Liver (tissue), 3 donors: ENCODE measurements around the gene SLX9.

Experiments
- ATF3 ChIP-seq: IDR thresholded peaks from 2 replicates; pipeline ENCODE4 v1.6.1; 2016; ENCODE audit warnings: antibody characterized with exemption
- RXRA ChIP-seq, 2 donors: IDR thresholded peaks; 2 replicates each; pipeline ENCODE4 v1.6.1; 2017 to 2018; ENCODE audit warnings: antibody characterized with exemption in 2 of 2, mild to moderate bottlenecking in 1 of 2
- SP1 ChIP-seq: IDR thresholded peaks from 2 replicates; pipeline ENCODE4 v1.6.1; 2018; ENCODE audit warnings: antibody characterized with exemption, mild to moderate bottlenecking
- TF ChIP-seq, protein P1 (sequence below): fragments of 150-350 bp; IDR thresholded peaks from 2 replicates; pipeline ENCODE4 v1.5.1; 2017; ENCODE audit warnings: improper control_type of control experiment, low read depth, low read length; ENCODE audit not compliant: missing input control
- TF ChIP-seq, protein P2 (sequence below): IDR thresholded peaks from 2 replicates; pipeline ENCODE4 v1.6.1; 2016; ENCODE audit warnings: antibody characterized with exemption
- donor health status: healthy.
- donor health status: healthy.

GRCh38 chr21:44926331-44927101, 13.3 kb upstream of the SLX9 start:
- TF ChIP-seq, protein P1, sequence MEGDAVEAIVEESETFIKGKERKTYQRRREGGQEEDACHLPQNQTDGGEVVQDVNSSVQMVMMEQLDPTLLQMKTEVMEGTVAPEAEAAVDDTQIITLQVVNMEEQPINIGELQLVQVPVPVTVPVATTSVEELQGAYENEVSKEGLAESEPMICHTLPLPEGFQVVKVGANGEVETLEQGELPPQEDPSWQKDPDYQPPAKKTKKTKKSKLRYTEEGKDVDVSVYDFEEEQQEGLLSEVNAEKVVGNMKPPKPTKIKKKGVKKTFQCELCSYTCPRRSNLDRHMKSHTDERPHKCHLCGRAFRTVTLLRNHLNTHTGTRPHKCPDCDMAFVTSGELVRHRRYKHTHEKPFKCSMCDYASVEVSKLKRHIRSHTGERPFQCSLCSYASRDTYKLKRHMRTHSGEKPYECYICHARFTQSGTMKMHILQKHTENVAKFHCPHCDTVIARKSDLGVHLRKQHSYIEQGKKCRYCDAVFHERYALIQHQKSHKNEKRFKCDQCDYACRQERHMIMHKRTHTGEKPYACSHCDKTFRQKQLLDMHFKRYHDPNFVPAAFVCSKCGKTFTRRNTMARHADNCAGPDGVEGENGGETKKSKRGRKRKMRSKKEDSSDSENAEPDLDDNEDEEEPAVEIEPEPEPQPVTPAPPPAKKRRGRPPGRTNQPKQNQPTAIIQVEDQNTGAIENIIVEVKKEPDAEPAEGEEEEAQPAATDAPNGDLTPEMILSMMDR: no peak
- no peak for TF ChIP-seq ATF3
- no peak for TF ChIP-seq SP1
- TF ChIP-seq RXRA (IDR thresholded peaks at IDR 0.05): no peak
- TF ChIP-seq, protein P2, sequence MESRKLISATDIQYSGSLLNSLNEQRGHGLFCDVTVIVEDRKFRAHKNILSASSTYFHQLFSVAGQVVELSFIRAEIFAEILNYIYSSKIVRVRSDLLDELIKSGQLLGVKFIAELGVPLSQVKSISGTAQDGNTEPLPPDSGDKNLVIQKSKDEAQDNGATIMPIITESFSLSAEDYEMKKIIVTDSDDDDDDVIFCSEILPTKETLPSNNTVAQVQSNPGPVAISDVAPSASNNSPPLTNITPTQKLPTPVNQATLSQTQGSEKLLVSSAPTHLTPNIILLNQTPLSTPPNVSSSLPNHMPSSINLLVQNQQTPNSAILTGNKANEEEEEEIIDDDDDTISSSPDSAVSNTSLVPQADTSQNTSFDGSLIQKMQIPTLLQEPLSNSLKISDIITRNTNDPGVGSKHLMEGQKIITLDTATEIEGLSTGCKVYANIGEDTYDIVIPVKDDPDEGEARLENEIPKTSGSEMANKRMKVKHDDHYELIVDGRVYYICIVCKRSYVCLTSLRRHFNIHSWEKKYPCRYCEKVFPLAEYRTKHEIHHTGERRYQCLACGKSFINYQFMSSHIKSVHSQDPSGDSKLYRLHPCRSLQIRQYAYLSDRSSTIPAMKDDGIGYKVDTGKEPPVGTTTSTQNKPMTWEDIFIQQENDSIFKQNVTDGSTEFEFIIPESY: no peak
